GM12873 (cell line): ENCODE results near the gene GPC5.

Experiments used
- TF ChIP-seq, protein P1 (sequence below): IDR thresholded peaks from 2 replicates; pipeline ENCODE4 v1.5.1; 2012; ENCODE audit warnings: low read depth, mild to moderate bottlenecking, moderate library complexity, low read length, control low read depth; ENCODE audit not compliant: insufficient read depth; ENCODE audit errors: missing control alignments

Gene GPC5

DNA sequence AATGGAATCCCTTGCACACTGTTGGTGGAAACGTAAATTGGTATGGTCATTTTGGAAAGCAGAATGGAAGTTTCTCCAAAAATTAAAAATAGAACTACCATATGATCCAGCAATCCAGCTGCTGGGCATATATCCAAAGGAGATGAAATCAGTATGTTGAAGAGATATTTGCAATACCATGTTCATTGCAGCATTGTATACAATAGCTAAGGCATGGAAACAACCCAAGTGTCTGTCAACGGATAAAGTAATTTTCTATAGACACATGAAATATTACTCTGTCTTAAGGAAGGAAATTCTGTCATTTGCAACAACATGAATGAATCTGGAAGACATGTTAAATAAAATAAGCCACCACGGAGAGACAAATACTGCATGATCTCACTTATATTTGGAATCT, 124.7 kb downstream of the GPC5 start:
- TF ChIP-seq, protein P1, sequence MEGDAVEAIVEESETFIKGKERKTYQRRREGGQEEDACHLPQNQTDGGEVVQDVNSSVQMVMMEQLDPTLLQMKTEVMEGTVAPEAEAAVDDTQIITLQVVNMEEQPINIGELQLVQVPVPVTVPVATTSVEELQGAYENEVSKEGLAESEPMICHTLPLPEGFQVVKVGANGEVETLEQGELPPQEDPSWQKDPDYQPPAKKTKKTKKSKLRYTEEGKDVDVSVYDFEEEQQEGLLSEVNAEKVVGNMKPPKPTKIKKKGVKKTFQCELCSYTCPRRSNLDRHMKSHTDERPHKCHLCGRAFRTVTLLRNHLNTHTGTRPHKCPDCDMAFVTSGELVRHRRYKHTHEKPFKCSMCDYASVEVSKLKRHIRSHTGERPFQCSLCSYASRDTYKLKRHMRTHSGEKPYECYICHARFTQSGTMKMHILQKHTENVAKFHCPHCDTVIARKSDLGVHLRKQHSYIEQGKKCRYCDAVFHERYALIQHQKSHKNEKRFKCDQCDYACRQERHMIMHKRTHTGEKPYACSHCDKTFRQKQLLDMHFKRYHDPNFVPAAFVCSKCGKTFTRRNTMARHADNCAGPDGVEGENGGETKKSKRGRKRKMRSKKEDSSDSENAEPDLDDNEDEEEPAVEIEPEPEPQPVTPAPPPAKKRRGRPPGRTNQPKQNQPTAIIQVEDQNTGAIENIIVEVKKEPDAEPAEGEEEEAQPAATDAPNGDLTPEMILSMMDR, result no peak

DNA sequence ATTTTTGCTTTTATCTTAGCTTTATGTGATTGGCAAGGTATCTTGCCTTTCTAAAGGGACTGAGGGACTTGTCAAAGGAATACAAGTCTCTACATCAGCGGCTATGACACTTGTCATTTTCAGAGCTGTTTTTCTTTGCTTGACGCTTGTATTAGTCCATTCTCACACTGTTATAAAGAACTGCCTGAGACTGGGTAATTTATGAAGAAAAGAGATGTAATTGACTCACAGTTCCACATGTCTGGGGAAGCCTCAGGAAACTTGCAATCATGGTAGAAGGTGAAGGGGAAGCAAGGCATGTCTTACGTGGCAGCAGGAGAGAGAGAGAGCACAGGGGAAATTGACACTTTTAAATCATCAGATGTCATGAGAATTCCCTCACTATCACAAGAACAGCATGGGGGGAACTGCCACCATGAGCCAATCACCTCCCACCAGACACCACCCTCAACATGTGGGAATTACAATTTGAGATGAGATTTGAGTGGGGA, 128.2 kb downstream of the GPC5 start:
- TF ChIP-seq, protein P1, result no peak

DNA sequence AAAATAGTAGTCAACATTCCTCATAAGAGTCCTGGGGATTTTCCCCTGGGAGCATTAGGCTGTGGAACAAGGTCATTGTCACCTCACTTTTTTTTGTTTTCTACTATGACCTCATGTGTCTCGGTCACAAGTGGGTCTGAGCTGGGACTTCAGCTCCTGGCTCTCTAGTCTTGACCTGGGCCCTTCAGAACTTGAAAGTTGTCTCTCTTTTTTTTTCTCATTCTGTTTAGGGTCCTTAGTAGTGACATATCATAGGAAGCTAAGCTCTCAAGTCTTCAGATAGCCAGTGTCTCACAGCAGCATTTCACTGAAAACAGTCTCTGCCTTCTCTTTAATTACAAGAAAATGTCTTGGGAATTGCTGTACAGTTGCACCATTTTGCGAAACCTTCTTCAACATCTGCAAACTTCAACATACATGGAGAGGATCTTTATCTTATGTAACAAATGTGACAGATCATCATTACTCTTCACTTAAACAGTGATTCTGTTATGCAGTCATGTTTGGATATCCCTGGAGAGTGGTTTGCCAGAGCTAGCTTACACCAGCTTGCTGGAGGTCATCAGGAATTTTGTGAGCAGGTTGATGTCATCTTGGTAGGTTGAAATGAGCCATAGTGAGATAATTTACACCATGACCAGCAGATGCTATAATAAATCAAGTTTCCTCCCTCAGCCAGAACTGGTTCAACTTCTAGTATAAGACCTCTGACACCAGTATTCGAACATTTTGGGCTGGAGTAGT, 131.5 kb downstream of the GPC5 start:
- TF ChIP-seq, protein P1, result no peak

DNA sequence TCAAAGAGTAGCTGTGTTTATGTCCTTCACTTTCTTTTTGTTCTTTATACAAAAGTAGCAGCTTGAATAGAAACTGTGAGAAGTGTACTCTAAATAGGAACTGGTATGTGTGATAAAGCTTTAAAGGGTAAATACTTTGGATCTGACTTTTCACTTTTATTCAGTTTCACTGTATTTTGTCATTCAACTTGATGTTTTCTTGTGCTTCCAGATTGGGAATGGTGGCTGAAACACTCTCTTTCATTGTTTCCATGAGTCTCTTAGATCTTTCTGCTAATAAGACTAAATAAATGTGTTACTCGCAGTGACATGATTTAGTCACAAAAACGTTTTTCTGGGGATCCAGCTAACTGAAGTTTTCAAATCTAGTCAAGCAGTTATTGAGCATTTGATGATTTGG, 133.2 kb downstream of the GPC5 start:
- TF ChIP-seq, protein P1, result no peak

DNA sequence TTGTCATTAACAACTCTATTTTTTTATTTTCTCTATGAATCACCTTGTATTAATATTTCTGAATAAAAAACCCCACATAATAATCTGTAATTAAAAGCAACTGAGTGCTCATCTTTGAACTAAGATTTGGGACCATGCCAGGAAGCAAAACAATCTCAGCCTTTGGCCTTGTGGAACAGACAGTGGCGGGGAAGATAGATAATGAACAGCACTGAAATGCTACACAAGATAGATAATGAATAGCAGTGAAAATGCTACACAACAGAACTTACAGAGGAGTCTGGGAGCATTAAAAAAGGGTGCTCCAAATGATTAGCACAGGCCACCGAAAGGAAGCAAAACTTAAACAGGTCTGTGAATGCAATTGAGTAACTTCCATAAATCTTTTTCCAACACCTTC, 134.9 kb downstream of the GPC5 start:
- TF ChIP-seq, protein P1, result no peak

DNA sequence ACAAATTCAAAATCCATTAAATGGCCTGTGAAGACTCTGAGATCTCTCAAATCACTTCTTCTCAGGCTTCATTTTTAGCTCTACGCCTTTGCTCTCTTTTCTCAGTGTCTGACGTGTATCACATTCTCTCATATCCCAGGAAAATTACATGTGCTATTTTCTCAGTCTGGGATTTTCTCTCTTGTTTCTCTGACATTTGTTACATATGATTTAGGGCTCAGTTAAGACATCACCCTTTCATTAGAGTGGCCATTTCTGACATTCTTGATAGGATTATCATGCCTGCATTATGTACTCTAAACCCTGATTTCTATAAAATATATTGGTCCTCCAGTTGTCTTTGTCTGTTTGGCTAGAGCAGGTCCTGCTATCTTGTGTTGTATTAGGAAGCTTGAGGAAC, 136.6 kb downstream of the GPC5 start:
- TF ChIP-seq, protein P1, result no peak

DNA sequence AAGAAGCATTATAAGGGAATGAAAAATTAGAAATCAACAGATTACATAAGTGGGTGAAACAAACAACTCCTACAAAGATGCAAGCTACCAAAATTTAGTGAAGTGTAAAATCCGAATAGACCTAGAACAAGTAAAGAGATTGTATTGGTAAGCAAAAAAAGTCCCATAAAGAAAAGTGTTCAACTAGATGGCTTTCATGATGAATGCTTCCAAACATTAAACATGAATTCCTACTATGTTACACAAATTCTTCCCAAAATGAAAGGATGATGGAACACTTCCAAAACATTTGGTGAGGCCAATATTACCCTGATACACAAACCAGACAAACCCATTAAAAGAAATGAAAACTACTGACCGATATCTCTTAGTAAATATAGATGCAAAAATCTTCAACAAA, 139.0 kb downstream of the GPC5 start:
- TF ChIP-seq, protein P1, result no peak
